ENCODE results near the gene FOXK1. TPM values are rescaled to one million over a fixed set of nuclear protein-coding genes. Genes with fewer than 3 reads are reported as not detected.
A peak's percentile ranks its signal among the peaks of the same experiment; 100 is the strongest.
"Not testable (repeated sequence)": the region's sequence is repeated elsewhere in the genome, so short reads cannot be mapped to it uniquely, and the experiment has no call there.

FOXK1 gene
- total RNA-seq, 2 experiments from 2014 or later, result 32.0 to 36.2 TPM

DNA sequence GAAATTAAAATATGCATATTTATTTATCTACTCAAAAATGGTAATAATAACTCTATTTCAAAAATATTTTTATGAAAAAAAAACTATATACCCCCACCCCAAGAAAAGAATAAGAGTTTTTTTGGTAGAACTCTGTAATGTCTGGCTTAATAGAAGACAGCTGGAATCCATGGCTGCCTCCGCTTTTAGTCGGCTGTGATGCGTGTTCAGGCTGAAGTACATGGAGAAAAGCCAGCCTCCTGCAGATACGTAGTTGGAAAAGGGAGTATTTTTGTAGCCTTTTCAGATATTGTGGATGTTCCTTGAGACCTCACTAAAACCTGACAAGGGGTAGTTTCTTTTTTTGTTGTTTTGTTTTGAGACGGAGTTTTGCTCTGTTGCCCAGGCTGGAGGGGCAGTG, 10.0 kb downstream of the FOXK1 start:
- POLR2A ChIA-PET, result no interaction called here
- CTCF ChIA-PET, result interaction anchor here (1.6 kb wide), 1 partner anchor 50 kb away, joined by 5 read pairs; no protein-coding TSS in a partner anchor
- Mint-ChIP-seq H3K9me3 (no peaks in the 10 kb centered on the region), H3K27ac (no peak overlapping the region), H3K27me3 (no peaks in the 10 kb centered on the region), H3K4me3 (no peak overlapping the region), H3K36me3 (ENCODE audit: low read depth) (peaks cover 5% of the 10 kb centered on the region), H3K4me1 (peaks cover 40% of the 10 kb centered on the region)
- no peak for DNase-seq

DNA sequence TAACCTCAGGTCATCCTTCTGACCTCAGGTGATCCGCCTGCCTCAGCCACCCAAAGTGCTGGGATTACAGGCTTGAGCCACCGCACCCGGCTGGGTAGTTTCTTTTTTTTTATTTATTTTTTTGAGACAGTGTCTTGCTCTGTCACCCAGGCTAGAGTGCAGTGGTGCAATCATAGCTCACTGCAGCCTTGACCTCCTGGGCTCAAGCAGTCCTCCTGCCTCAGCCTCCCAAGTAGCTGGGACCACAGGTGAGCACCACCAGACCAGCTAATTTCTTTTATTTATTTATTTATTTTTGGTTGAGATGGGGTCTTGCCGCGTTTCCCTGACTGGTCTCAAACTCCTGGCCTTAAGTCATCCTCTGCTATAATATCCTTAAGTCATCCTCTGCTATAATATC, 10.5 kb downstream of the FOXK1 start:
- H3K4me1 Mint-ChIP-seq, result peaks cover 36% of the 10 kb centered on the region
- DNase-seq; H3K4me3 Mint-ChIP-seq; H3K9me3 Mint-ChIP-seq; H3K27me3 Mint-ChIP-seq; H3K27ac Mint-ChIP-seq; H3K36me3 Mint-ChIP-seq (ENCODE audit: low read depth): not testable (repeated sequence)
- ChIA-PET CTCF (interaction anchor here (1.6 kb wide), 1 partner anchor 51 kb away, joined by 5 read pairs; no protein-coding TSS in a partner anchor), POLR2A (interaction anchor here (0.6 kb wide), 1 partner anchor 10 kb away, joined by 3 read pairs; no protein-coding TSS in a partner anchor)

DNA sequence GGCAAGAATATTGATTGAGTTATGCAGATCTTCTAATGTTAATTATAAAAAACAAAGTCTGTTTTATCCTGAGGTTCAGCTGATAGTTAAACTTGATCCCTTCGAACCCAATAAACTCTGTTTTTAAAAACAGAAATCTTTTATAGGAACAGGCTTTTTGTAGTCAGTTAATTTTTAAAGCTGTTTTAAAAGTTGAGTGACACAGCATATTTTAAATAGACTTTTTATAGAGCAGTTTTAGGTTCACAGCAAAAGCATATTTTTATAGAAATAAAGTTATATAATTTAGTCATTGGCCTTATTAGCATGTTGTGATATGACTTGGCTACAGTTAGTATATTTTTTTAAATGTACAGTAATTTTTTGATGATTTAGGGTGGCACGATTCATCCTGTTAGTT, 11.1 kb downstream of the FOXK1 start:
- H3K4me3 Mint-ChIP-seq, result no peak overlapping the region
- peaks cover 33% of the 10 kb centered on the region for H3K4me1 Mint-ChIP-seq
- no peak for DNase-seq
- POLR2A ChIA-PET, result interaction anchor here (0.6 kb wide), 1 partner anchor 10 kb away, joined by 3 read pairs; no protein-coding TSS in a partner anchor
- CTCF ChIA-PET, result interaction anchor here (1.6 kb wide), 1 partner anchor 52 kb away, joined by 5 read pairs; no protein-coding TSS in a partner anchor
- H3K9me3 Mint-ChIP-seq, result no peaks in the 10 kb centered on the region
- H3K27me3 Mint-ChIP-seq, result no peaks in the 10 kb centered on the region
- no peak overlapping the region for H3K27ac Mint-ChIP-seq
- peaks cover 3% of the 10 kb centered on the region for H3K36me3 Mint-ChIP-seq (ENCODE audit: low read depth)

DNA sequence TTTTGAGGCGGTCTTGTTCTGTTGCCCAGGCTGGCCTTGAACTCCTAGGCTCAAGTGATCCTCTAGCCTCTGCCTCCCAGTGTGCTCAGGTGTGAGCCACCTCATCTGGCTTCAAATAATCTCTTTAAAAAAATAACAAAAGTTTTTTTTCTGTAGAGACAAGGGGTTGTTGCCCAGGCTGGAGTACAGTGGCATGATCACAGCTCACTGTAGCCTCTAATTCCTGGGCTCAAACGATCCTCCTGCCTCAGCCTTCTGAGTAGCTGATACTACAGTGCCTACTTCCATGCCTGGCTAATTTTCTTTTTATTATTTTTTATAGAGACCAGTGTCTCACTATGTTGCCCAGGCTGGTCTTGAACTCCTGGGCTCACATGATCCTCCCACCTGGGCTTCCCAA, 11.7 kb downstream of the FOXK1 start:
- POLR2A ChIA-PET, result no interaction called here
- H3K36me3 Mint-ChIP-seq (ENCODE audit: low read depth), result peaks cover 3% of the 10 kb centered on the region
- CTCF ChIA-PET, result interaction anchor here (1.6 kb wide), 1 partner anchor 52 kb away, joined by 5 read pairs; no protein-coding TSS in a partner anchor
- H3K4me1 Mint-ChIP-seq, result peaks cover 30% of the 10 kb centered on the region
- no peaks in the 10 kb centered on the region for H3K9me3 Mint-ChIP-seq
- H3K27ac Mint-ChIP-seq, result peak overlapping the region; percentile 19
- H3K27me3 Mint-ChIP-seq, result no peaks in the 10 kb centered on the region
- DNase-seq, result no peak
- H3K4me3 Mint-ChIP-seq, result no peak overlapping the region

DNA sequence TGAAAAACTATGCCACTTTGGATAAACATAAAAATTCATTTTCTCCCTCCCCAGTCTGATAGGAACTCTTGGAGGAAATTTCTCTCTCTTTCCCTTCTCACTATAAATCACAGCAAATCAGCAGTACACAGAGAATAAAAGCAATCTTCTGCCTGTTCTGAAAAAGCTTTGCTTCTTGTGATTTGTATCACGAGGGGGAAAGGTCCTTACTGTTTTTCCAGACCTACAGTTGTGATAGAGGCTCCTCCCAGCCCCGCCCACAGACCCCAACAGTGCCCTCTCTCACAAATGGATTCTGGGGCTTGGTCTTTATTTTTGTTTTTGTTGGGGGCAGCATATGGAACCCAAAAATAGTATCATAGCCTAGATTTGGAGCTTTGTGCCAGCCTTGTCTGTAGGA, 12.2 kb downstream of the FOXK1 start:
- ChIA-PET POLR2A (no interaction called here), CTCF (interaction anchor here (1.2 kb wide), 1 partner anchor 63 kb away, joined by 3 read pairs; no protein-coding TSS in a partner anchor)
- DNase-seq, result no peak
- H3K27ac Mint-ChIP-seq, result no peak overlapping the region
- H3K4me3 Mint-ChIP-seq, result no peak overlapping the region
- peaks cover 27% of the 10 kb centered on the region for H3K4me1 Mint-ChIP-seq
- H3K36me3 Mint-ChIP-seq (ENCODE audit: low read depth), result peaks cover 3% of the 10 kb centered on the region
- no peaks in the 10 kb centered on the region for H3K9me3 Mint-ChIP-seq
- H3K27me3 Mint-ChIP-seq, result no peaks in the 10 kb centered on the region

DNA sequence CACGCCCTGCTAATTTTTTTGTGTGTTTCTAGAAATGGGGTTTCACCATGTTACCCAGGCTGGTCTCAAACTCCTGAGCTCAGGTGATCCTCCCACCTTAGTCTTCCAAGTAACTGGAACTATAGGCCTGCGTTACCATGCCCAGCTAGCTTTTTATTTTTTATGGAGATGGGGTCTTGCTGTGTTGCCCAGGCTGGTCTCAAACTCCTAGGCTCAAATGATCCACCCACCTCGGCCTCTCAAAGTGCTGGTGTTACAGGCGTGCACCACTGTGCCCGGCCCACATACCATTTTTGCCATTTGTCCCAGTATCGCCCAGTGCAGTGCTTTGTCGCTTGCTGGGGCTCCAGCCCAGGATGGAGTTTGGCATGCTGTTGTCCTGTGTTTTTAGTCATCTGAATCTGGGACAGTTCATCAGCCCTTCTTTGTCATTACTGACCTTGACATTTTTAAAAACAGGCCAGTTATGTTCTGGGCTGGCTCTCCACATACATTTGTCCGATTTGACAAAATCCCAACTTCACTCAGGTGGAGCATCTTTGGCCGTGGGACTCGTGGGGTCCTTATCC, 16.7 kb downstream of the FOXK1 start:
- Mint-ChIP-seq H3K27me3 (no peaks in the 10 kb centered on the region), H3K36me3 (ENCODE audit: low read depth) (no peaks in the 10 kb centered on the region), H3K9me3 (no peaks in the 10 kb centered on the region), H3K27ac (no peak overlapping the region), H3K4me1 (peaks cover 11% of the 10 kb centered on the region), H3K4me3 (no peak overlapping the region)
- ChIA-PET POLR2A (no interaction called here), CTCF (no interaction called here)
- no peak for DNase-seq

DNA sequence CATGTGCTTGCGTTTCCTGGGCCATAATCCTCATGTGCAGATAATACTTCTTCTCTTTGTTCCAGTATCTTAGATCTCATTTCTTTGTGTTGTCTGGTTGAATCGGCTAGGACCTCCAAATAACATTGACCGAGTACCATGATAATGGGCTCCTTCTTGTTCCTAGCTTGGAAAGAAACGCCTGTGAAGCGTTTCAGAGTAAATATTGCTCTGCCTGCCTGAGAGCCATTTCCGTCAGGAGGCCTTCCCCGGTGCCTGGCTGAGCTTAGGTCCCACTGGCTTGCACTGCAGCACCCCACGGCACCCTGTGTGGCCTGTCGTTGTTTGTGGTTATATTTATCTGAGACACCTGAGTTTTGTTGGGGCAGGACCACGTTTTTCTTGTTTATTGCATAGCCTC, 17.7 kb downstream of the FOXK1 start:
- no peak overlapping the region for H3K27ac Mint-ChIP-seq
- peaks cover 11% of the 10 kb centered on the region for H3K4me1 Mint-ChIP-seq
- H3K4me3 Mint-ChIP-seq, result no peak overlapping the region
- no peaks in the 10 kb centered on the region for H3K9me3 Mint-ChIP-seq
- no peak for DNase-seq
- POLR2A ChIA-PET, result no interaction called here
- H3K27me3 Mint-ChIP-seq, result no peaks in the 10 kb centered on the region
- no peaks in the 10 kb centered on the region for H3K36me3 Mint-ChIP-seq (ENCODE audit: low read depth)
- CTCF ChIA-PET, result interaction anchor here (0.9 kb wide), 1 partner anchor 36 kb away, joined by 3 read pairs; no protein-coding TSS in a partner anchor

DNA sequence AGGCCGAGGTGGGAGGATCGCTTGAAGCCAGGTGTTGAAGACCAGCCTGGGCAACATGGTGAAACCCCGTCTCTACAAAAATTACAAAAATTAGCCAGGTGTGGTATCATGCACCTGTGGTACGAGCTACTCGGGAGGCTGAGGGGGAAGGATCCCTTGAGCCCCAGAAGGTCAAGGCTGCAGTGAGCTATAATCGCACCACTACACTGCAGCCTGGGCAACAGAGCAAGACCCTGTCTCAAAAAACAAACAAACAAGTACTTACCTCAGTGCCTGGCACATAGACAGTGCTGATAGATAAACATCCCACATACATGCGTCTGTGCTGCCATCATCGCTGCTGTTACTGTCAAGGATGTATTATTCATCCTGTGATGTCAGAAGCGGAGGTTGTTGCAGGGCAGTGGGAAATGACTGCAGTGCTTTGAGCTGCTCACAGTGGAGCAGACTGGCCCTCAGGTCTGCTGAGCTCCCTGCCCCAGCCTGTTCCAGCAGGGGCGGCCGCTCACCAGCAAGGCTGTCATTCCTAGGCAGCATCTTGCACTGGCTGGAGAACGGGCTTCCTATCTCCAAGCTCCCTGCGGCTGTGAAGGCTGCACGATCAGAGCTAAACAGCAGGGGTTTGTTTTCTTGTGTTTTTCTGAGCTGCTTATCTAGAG, 18.6 kb downstream of the FOXK1 start:
- no peak for DNase-seq
- no peaks in the 10 kb centered on the region for H3K27me3 Mint-ChIP-seq
- POLR2A ChIA-PET, result no interaction called here
- H3K36me3 Mint-ChIP-seq (ENCODE audit: low read depth), result no peaks in the 10 kb centered on the region
- peaks cover 8% of the 10 kb centered on the region for H3K4me1 Mint-ChIP-seq
- peak overlapping the region; percentile 42 for H3K27ac Mint-ChIP-seq
- no peaks in the 10 kb centered on the region for H3K9me3 Mint-ChIP-seq
- no peak overlapping the region for H3K4me3 Mint-ChIP-seq
- CTCF ChIA-PET, result interaction anchor here (0.9 kb wide), 2 partner anchors 11 to 35 kb away, joined by 3 read pairs; no protein-coding TSS in a partner anchor

DNA sequence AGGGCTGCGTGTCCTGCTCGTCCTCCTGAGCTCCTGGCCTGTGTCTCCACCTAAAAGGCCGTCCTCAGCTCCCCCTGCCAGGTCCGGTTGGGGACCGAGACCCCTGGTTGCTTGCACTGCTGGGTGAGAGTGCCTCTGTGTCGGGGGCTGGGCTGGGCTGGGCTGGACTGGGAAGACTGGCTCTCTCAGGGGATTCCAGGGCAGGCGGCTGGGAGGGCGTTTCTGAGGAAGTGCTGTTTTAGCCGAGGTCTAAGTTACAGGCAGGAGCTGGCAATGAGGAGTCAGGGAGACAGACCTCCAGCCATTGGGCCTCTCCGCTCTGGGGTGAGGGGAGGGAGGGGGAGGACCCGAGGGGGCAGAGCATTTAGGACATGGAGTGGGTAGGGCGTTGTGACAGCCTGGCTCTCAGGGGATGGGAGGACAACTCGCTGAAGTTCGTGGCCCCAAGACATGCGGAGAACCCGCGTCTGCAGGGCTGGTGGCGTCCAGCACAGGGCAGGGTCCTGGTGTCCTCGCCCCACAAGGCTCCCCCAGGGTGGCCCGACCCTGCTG, 20.9 kb downstream of the FOXK1 start:
- Mint-ChIP-seq H3K4me3 (no peak overlapping the region), H3K27me3 (no peaks in the 10 kb centered on the region), H3K27ac (peak overlapping the region; percentile 14), H3K9me3 (no peaks in the 10 kb centered on the region), H3K4me1 (peaks cover 9% of the 10 kb centered on the region), H3K36me3 (ENCODE audit: low read depth) (no peaks in the 10 kb centered on the region)
- ChIA-PET POLR2A (no interaction called here), CTCF (interaction anchor here (0.6 kb wide), 2 partner anchors 74 to 381 kb away, joined by 3 read pairs; no protein-coding TSS in a partner anchor)
- DNase-seq, result no peak

DNA sequence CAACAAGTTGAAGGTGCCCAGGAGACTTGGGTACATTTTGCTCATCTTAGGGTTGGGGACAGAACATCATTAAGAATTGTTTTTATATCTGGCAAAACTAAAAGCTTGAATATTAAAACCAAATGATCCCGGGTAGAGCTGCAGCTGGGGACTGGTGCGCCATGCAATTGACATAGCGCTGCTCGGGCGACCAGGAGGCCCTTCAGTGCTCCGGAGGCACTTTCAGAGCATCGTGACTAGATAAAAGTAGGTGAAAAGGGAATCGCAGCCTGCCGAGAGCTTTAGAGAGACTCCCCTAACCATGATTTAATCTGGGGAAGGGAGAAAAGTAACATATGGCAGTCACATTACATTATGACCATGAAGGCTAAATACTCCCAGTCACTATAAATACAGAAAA, 21.4 kb downstream of the FOXK1 start:
- Mint-ChIP-seq H3K27me3 (no peaks in the 10 kb centered on the region), H3K4me3 (no peak overlapping the region), H3K9me3 (no peaks in the 10 kb centered on the region), H3K36me3 (ENCODE audit: low read depth) (no peaks in the 10 kb centered on the region), H3K4me1 (peaks cover 12% of the 10 kb centered on the region), H3K27ac (peak overlapping the region; percentile 14)
- no peak for DNase-seq
- CTCF ChIA-PET, result interaction anchor here (0.6 to 1.2 kb wide), 2 partner anchors 41 to 73 kb away, joined by 3 read pairs; no protein-coding TSS in a partner anchor
- POLR2A ChIA-PET, result no interaction called here

DNA sequence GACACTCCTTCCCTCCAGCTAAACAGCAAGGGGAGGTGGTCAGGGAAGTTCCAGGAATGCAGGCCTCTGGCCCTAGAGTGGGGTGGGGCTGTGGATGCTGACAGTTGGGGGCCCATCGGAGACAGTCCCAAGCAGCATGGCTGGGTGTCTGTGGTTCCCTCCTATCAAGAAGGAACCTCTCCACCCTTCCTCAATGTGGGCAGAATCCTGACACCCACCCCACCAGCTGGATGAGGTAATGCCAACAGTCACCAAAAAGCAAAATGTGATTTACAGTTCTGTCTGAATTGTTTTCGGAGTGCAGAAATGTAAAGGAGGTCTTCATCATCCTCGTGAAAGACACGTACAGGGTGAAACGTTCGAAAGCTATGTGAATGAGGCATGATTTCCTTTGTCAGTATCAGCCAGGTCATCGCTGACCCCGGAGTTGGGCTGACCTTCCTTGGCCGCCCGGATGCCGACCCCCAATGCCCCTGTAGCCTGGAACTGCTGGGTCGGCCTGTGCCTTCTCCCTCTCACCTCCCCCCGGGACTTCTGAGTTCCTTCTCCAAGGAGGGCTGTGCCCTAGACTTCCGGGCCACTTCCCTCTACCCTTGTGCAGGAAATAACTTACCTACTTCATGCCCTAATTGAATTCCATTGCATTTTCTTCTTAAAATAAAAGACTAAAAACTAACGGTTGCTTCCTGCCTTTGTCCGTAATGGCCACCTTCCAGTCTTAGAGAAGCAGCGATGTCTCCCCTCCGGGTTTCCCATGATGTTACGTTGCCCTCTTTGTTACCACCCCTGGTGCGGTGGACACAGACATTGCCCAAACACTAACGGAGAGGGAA, 24.5 kb downstream of the FOXK1 start:
- Mint-ChIP-seq H3K4me3 (no peak overlapping the region), H3K9me3 (no peaks in the 10 kb centered on the region), H3K27ac (no peak overlapping the region), H3K27me3 (no peaks in the 10 kb centered on the region), H3K36me3 (ENCODE audit: low read depth) (peaks cover 6% of the 10 kb centered on the region), H3K4me1 (peaks cover 15% of the 10 kb centered on the region)
- DNase-seq, result no peak
- CTCF ChIA-PET, result interaction anchor here (0.9 kb wide), 1 partner anchor 26 kb away, joined by 3 read pairs; no protein-coding TSS in a partner anchor
- POLR2A ChIA-PET, result no interaction called here

DNA sequence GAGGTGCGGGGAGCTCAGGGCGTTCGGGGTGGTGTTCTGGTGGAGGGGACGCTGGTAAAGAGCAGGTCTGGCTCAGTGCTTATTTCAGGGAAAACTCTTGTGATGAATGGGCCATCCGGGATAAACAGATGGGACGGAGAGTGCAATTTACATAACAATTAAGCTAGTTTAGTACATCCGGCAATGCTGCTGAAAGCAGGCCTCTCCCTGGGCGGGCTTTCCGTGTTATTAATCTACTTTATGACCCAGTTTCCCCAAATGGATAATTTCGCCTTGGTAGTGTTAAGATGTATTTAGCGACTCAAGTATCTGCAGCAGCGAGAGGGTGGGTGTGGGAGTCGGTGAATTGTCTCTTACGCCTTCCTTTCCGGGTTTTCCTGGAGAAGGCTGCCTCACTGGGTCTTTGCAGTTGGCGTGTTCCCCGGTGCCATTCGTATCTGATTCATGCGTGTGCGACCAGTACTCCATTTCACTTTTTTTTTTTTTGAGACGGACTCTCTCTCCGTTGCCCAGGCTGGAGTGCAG, 25.2 kb downstream of the FOXK1 start:
- H3K27ac Mint-ChIP-seq, result peak overlapping the region; percentile 42
- no peak overlapping the region for H3K4me3 Mint-ChIP-seq
- DNase-seq, result no peak
- no peaks in the 10 kb centered on the region for H3K27me3 Mint-ChIP-seq
- H3K36me3 Mint-ChIP-seq (ENCODE audit: low read depth), result peaks cover 6% of the 10 kb centered on the region
- peaks cover 21% of the 10 kb centered on the region for H3K4me1 Mint-ChIP-seq
- ChIA-PET CTCF (interaction anchor here (0.9 kb wide), 1 partner anchor 26 kb away, joined by 3 read pairs; no protein-coding TSS in a partner anchor), POLR2A (no interaction called here)
- no peaks in the 10 kb centered on the region for H3K9me3 Mint-ChIP-seq
